IPS-18a (cell line): Measurements from ENCODE around the gene PTPRN2.
"Not testable (repeated sequence)": the region's sequence is repeated elsewhere in the genome, so short reads cannot be mapped to it uniquely, and the experiment has no call there.

Experiments used
- H3K27ac ChIP-seq: one replicate; pipeline ENCODE4 v1.5.1; 2013; ENCODE audit warnings: low read length
- H3K27me3 ChIP-seq: one replicate; pipeline ENCODE4 v1.6.1; 2013; ENCODE audit warnings: mild to moderate bottlenecking, low read length; ENCODE audit not compliant: control insufficient read depth, insufficient read depth
- H3K36me3 ChIP-seq: one replicate; pipeline ENCODE4 v1.6.1; 2013; ENCODE audit warnings: low read depth, low read length; ENCODE audit not compliant: control insufficient read depth
- H3K4me1 ChIP-seq: one replicate; pipeline ENCODE4 v1.6.1; 2013; ENCODE audit warnings: low read depth, low read length; ENCODE audit not compliant: control insufficient read depth
- H3K4me3 ChIP-seq: one replicate; pipeline ENCODE4 v1.5.1; 2013; ENCODE audit warnings: low read length
- H3K9ac ChIP-seq: one replicate; pipeline ENCODE4 v1.6.1; 2013; ENCODE audit warnings: mild to moderate bottlenecking, low read length, moderate library complexity
- H3K9me3 ChIP-seq: one replicate; pipeline ENCODE4 v1.6.1; 2013; ENCODE audit warnings: low read depth, low read length; ENCODE audit not compliant: control insufficient read depth

Gene PTPRN2

DNA sequence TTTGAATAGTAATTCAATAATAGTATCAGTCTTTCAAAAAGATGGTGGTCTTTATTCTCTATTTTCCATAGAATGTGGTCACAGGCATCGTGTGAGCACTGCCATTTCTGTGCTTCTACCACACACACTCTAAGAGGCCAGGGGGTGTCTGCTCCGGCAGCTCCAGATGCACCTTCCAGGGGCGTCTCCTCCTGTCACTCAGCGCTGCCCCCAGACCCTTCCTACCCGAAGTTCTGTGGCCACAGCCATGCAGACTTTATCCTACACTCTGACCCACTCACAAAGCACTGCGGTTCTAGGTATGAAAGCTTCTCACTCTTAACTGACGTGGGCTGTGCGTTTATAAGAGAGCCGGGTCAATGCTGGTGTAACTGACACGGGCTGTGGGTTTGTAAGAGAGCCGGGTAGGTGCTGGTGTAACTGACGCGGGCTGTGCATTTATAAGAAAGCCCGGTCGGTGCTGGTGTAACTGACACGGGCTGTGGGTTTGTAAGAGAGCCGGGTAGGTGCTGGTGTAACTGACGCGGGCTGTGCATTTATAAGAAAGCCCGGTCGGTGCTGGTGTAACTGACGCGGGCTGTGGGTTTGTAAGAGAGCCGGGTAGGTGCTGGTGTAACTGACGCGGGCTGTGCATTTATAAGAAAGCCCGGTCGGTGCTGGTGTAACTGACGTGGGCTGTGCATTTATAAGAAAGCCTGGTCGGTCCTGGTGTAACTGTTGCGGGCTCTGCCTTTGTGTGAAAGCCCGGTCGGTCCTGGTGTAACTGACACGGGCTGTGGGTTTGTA lies 886.0 kb downstream of the PTPRN2 start:
- H3K36me3 ChIP-seq, H3K9ac ChIP-seq, H3K4me1 ChIP-seq, H3K27me3 ChIP-seq, H3K9me3 ChIP-seq, H3K27ac ChIP-seq, H3K4me3 ChIP-seq: not testable (repeated sequence)

DNA sequence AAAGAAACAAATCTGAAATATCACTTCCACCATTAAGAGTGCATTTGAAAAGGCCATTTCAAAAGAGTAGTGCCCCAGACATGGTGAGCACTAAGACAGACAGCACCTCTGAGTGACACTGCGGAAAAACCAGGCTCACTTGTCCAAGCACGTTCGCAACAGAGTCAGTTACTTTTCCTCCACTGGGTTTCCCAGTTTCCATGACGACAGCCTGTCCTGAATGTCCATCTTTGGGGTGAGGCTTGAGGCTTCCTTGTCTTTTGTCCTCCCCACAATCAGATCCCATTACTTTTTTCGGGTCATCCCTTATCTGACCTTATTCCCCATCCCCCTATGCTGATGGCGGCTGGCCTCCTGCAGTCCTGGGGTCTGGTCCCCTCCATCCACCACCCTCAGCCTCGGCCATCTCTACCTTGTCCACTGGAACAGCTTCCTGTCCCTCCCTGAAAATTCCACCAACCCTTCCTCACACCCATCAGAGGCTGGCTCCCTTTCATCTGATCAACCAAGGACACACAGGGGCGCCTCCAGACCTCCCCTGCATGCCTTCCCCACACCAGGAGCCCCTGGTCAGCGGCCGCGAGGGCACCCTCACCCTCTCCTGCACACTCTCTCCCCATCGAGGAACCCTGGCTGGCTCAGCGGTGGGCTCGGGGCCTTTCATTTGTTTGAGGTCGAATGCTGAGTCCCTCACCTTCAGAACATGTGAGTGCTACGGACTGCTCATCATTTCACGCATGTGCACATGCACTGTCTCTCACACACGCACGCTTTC lies 887.2 kb downstream of the PTPRN2 start:
- H3K27me3 ChIP-seq = peaks cover 5% of the 10 kb centered on the region
- H3K27ac ChIP-seq = no peak overlapping the region

DNA sequence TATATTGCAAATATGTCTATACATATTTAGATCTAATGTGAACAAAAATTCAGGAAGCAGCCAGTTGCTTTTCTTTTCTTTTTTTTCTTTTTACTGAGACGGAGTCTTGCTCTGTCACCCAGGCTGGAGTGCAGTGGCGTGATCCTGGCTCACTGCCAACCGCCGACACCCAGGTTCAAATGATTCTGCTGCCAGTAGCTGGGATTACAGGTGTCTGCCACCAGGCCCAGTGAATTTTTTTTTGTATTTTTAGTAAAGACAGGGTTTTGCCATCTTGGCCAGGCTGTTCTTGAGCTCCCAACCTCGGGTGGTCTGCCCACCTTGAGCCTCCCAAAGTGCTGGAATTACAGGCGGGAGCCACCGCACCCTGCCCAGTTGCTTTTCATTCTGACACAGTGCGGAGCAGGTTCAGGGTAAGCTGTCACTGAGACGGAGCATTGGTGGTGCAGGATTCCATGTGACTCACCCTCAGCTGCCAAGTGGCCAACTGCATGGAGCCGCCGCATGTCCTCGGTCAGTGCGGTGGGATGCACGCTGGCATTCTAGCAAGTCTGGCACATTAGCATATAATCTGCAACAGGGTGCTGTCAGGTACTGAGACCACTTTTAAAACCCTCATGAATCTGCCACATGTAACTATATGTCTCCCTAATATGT lies 888.1 kb downstream of the PTPRN2 start:
- H3K4me3 ChIP-seq = no peak overlapping the region
- H3K9me3 ChIP-seq = peaks cover 3% of the 10 kb centered on the region
- H3K27ac ChIP-seq = no peak overlapping the region
- H3K4me1 ChIP-seq = no peaks in the 10 kb centered on the region
- no peaks in the 10 kb centered on the region for H3K36me3 ChIP-seq
- H3K9ac ChIP-seq = no peak overlapping the region
- peaks cover 14% of the 10 kb centered on the region for H3K27me3 ChIP-seq

More for the DNA sequence above, 887.2 kb downstream of the PTPRN2 start:
- Histone ChIP-seq H3K36me3 (no peaks in the 10 kb centered on the region), H3K9ac (no peak overlapping the region), H3K4me1 (no peaks in the 10 kb centered on the region), H3K9me3 (peaks cover 2% of the 10 kb centered on the region), H3K4me3 (no peak overlapping the region)

DNA sequence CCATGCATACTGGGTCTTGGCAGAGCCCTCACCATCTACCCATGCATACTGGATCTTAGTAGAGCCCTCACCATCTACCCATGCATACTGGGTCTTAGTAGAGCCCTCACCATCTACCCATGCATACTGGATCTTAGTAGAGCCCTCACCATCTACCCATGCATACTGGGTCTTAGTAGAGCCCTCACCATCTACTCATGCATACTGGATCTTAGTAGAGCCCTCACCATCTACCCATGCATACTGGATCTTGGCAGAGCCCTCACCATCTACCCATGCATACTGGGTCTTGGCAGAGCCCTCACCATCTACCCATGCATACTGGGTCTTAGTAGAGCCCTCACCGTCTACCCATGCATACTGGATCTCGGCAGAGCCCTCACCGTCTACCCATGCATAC lies 890.3 kb downstream of the PTPRN2 start:
- peaks cover 36% of the 10 kb centered on the region for H3K27me3 ChIP-seq
- not testable (repeated sequence) for H3K9ac ChIP-seq, H3K4me1 ChIP-seq, H3K9me3 ChIP-seq, H3K27ac ChIP-seq, H3K4me3 ChIP-seq, H3K36me3 ChIP-seq

DNA sequence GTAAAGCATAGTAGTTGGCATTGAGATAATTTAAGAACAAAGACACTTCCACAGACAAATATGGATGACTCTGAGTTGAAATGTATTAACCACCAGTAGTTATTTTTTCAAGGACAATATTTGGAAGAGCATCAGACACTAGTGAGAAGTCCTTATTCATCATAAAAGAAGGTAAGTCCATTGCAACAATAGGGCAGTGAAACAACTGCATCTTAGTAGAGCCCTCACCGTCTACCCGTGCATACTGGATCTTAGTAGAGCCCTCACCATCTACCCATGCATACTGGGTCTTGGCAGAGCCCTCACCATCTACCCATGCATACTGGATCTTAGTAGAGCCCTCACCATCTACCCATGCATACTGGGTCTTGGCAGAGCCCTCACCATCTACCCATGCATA lies 892.0 kb downstream of the PTPRN2 start:
- H3K27ac ChIP-seq, H3K9ac ChIP-seq, H3K9me3 ChIP-seq, H3K4me3 ChIP-seq, H3K4me1 ChIP-seq, H3K36me3 ChIP-seq: not testable (repeated sequence)
- peaks cover 50% of the 10 kb centered on the region for H3K27me3 ChIP-seq

DNA sequence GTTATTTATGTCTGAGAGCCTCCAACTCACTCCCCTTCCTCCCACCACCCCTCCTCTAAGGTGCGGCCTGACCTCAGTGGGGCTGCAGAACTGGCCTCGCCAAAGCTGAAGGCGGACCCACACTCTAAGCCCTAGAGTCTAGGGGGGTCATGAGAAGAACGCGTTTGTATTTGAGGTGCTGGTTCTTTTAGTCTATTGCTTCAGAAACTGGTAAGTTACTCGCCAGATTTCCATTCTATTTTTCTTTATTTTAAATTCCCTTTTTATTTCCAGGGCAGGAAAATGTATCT lies 893.3 kb downstream of the PTPRN2 start:
- Histone ChIP-seq H3K9ac (no peak overlapping the region), H3K4me1 (peaks cover 8% of the 10 kb centered on the region), H3K36me3 (no peaks in the 10 kb centered on the region), H3K27ac (no peak overlapping the region), H3K27me3 (peaks cover 63% of the 10 kb centered on the region), H3K4me3 (no peak overlapping the region), H3K9me3 (peaks cover 3% of the 10 kb centered on the region)

DNA sequence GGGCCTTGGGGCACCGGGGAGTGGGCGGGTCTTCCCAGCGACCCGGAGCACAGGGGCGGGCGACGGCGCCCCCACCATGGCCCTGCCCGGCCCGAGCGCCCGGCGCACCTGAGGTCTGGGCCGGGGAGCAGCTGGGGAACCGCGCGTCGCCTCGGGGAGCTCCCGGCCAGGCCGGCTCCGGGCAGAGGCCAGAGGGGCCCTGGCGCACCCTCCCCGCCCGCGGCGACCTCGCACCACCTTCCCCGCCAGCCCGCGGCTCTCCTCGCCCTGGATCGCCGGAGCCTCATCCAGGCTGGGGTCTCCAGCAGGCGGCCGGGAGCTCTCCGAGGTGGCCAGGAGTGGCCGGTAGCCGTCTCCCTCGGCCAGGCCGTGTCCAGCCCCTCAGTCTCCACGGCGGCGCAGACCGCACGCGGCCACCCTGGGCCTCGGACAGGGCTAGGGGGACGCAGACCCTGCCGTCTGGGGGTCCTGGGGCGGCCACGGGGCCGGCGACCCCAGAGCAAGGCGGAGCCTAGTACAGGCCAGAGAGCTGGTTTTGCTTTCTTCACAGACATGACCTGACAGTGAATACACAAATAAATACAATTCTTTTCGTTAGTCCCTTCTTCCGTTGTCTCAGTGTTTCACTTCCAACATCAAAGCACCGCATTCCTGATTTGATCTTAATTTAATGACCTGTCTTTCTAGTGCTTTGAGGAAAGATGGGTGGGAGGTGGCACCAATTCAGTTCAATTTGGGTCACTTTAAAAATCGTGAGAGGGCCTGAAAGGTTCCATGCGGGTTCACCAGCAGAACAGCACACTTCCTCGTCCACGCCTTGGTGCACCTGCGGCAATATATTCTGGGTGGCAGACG lies 893.9 kb downstream of the PTPRN2 start:
- peak overlapping the region; percentile 48 for H3K4me3 ChIP-seq
- peaks cover 8% of the 10 kb centered on the region for H3K4me1 ChIP-seq
- peaks cover 3% of the 10 kb centered on the region for H3K9me3 ChIP-seq
- no peak overlapping the region for H3K27ac ChIP-seq
- H3K9ac ChIP-seq = no peak overlapping the region
- no peaks in the 10 kb centered on the region for H3K36me3 ChIP-seq
- peaks cover 69% of the 10 kb centered on the region for H3K27me3 ChIP-seq

DNA sequence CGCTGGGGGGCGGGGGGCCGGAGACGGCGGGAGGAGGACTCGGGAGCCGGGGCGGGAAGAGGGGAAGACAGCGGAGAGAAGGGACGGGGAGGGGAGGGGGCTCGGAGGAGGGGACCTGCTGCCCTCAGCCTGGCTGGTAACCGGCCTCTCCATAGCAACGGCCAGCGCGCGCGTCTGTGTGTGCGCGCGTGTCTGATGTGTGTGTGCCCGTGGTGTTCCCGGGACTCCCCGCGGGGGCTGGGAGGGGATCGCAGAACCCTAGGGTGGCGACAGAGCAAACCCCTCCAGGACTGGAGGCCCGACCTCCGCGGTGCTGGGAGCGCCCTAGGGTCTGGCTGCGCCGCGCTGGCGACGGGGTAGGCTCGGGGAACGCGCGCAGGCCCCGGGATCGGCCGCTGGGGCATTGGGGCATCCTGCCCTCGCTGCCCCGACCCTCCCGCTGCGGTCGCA lies 894.5 kb downstream of the PTPRN2 start:
- Histone ChIP-seq H3K27ac (no peak overlapping the region), H3K36me3 (no peaks in the 10 kb centered on the region), H3K9me3 (peaks cover 3% of the 10 kb centered on the region), H3K4me1 (peaks cover 10% of the 10 kb centered on the region), H3K9ac (no peak overlapping the region), H3K27me3 (peaks cover 75% of the 10 kb centered on the region), H3K4me3 (peak overlapping the region; percentile 48)

DNA sequence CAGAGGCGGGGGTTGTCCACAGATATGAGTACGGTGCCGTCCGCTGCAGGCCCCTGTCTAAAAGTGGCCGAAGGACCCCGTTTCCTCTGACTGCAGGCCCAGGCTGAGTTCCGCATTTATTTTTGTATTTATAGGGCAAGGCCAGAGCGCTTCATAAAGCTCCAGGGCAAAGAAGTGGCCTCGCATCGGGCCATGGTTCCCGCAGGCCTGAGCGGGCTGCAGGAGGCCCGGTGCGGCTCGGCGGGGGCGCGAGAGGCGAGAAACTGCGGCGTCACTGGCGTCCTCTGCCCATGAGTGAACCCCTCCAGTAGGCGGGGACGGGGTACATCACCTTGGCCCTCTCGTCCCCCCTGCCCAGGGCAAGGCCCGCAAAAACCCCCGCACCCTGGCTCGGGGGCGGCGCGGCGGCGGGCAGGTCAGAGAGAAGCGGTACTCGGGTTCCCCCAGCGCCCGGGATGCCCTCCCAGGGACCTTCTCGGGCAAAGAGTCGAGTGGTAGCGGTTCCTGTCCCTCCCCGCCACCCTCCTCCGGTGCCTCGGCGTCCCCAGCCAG lies 895.1 kb downstream of the PTPRN2 start:
- no peak overlapping the region for H3K27ac ChIP-seq
- no peak overlapping the region for H3K9ac ChIP-seq
- H3K4me1 ChIP-seq = peaks cover 16% of the 10 kb centered on the region
- peaks cover 81% of the 10 kb centered on the region for H3K27me3 ChIP-seq
- peaks cover 3% of the 10 kb centered on the region for H3K9me3 ChIP-seq
- no peaks in the 10 kb centered on the region for H3K36me3 ChIP-seq
- H3K4me3 ChIP-seq = peak overlapping the region; percentile 56

DNA sequence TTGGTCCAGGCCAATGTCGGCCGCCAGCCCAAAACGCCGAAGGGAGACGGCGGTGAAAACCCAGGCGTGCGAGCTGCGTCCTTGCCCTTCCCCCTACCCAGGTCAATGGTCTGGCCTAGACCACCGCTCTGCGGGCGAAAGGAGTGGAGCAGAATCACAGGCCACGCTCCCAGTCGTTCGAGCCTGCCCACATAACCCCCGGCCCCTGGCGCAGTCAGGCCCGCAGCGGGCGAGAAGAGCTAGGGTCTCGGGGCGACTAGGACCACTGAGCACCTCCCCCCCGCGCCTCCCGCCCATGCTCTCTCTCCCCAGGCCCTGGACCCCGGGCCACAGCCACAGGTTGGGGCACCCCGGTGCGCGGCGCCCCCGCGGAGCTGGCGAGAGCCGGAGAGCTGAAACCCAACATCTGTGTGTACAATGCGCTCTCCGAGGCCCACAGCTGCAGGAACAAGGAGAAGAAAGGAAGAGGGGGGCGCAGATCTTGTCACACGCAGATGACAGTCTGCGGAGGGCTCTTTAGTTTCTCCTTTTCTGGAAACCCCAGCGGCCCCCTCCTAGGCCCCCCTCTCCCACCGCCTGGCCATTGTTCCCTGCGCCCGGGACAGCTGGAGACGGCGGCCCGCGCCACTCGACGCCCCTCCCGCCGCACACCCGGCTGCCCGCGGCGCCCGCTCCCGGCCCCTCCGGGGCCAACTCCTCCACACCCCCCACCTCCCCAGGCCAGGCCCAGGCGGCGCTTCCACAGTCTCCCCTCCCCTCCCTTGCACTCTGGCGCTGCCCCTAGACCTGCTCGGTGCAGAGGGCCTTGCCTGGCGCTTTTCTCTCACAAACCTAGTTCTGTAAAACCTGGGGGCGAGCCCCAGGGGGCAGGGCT lies 895.8 kb downstream of the PTPRN2 start:
- Histone ChIP-seq H3K36me3 (no peaks in the 10 kb centered on the region), H3K4me1 (peaks cover 17% of the 10 kb centered on the region), H3K9ac (no peak overlapping the region), H3K27ac (no peak overlapping the region), H3K27me3 (peaks cover 88% of the 10 kb centered on the region), H3K4me3 (peak overlapping the region; percentile 56), H3K9me3 (peaks cover 3% of the 10 kb centered on the region)
